HCT116 (cell line): ENCODE measurements around the gene CD19.
A peak's percentile ranks its signal among the peaks of the same experiment; 100 is the strongest.

Experiments
- CTCF ChIP-seq, 3 experiments: fragments of 200-600 bp in 1 of 3; sonication (generic) in 1 of 3; IDR thresholded peaks in 2 of 3; conservative IDR thresholded peaks in 1 of 3; 2 replicates each; pipeline ENCODE4 v1.5.1; 2012 to 2017; ENCODE audit warnings: low read depth in 2 of 3, low read length in 2 of 3, antibody characterized with exemption in 1 of 3, borderline replicate concordance in 1 of 3, control low read depth in 1 of 3, mild to moderate bottlenecking in 1 of 3, mixed read lengths in 1 of 3, mixed run types in 1 of 3, moderate library complexity in 1 of 3; ENCODE audit not compliant: insufficient read depth in 1 of 3
- EZH2 ChIP-seq: fragments of 200-600 bp; sonication (generic); IDR thresholded peaks from 2 replicates; pipeline ENCODE4 v1.6.1; 2017; ENCODE audit warnings: antibody characterized with exemption, mixed run types
- POLR2AphosphoS5 ChIP-seq: IDR thresholded peaks from 2 replicates; pipeline ENCODE4 v1.6.1; 2011; ENCODE audit warnings: mild to moderate bottlenecking, low read depth, low read length, moderate library complexity
- ZBTB33 ChIP-seq: IDR thresholded peaks from 2 replicates; pipeline ENCODE4 v1.6.1; 2011; ENCODE audit warnings: mild to moderate bottlenecking, low read length, moderate library complexity; ENCODE audit not compliant: insufficient replicate concordance; ENCODE audit errors: extremely low read depth

GRCh38 chr16:28950648-28951409 lies 19.1 kb downstream of the CD19 start, which contains the start of gene NFATC2IP:
- peak; percentile 7 for TF ChIP-seq ZBTB33
- no peak for TF ChIP-seq EZH2
- no peak for TF ChIP-seq CTCF (IDR thresholded peaks at IDR 0.05 in 2 of 3, conservative IDR thresholded peaks at IDR 0.05 in 1 of 3; ENCODE audit: borderline replicate concordance in 1 of 3, insufficient read depth in 1 of 3, low read depth in 2 of 3, low read length in 2 of 3)
- peak; percentile 75 for TF ChIP-seq POLR2AphosphoS5
